Esophagus squamous epithelium (tissue), 4 donors: ENCODE measurements around the gene IMMP2L.

ENCODE experiments used
- CTCF ChIP-seq, 6 experiments: fragments of 450-650 bp in 4 of 6; fragments of 200-600 bp in 2 of 6; sonication (generic) in 2 of 6; IDR thresholded peaks; one replicate each; pipeline ENCODE4 v1.5.1; 2016 to 2019; ENCODE audit warnings: antibody characterized with exemption in 6 of 6, mild to moderate bottlenecking in 4 of 6, moderate library complexity in 4 of 6
- POLR2A ChIP-seq, 4 donors: fragments of 450-650 bp; IDR thresholded peaks; one replicate each; pipeline ENCODE4 v1.6.1; 2017; ENCODE audit warnings: antibody characterized with exemption in 4 of 4, mild to moderate bottlenecking in 4 of 4, moderate library complexity in 3 of 4

- no peak for TF ChIP-seq CTCF (IDR thresholded peaks at IDR 0.05)
- no peak for TF ChIP-seq POLR2A (IDR thresholded peaks at IDR 0.05)
These were observed 499.1 kb downstream of the IMMP2L start for GRCh38 chr7:111063166-111063565.
